RCC 7860 (cell line): ENCODE measurements around the gene LTC4S.
"Not testable (repeated sequence)": the region's sequence is repeated elsewhere in the genome, so short reads cannot be mapped to it uniquely, and the experiment has no call there.

Source experiments
- DNase-seq: peaks from one replicate; pipeline ENCODE4 v3.0.0-alpha.2; 2015; ENCODE audit warnings: low spot score
- FAIRE-seq: peaks from 2 replicates; lab custom pipeline; 2012; peaks lifted over from hg19 to GRCh38; lab: Jason Lieb, UNC

Gene LTC4S

GRCh38 chr5:179793468-179794139 lies at the start of gene LTC4S:
Gene LTC4S, plus strand, starts transcription at chr5:179793986. Its CDS starts 95 bp downstream, at chr5:179794081.
- DNase-seq (peak; percentile 42), FAIRE-seq (no peak)

GRCh38 chr5:179744106-179744505 lies 49.7 kb upstream of the LTC4S start:
- not testable (repeated sequence) for FAIRE-seq

GRCh38 chr5:179746872-179747271 lies 46.9 kb upstream of the LTC4S start:
- no peak for DNase-seq
- no peak for FAIRE-seq

More at GRCh38 chr5:179744106-179744505, 49.7 kb upstream of the LTC4S start:
- DNase-seq, result not testable (repeated sequence)

GRCh38 chr5:179747811-179748210 lies 46.0 kb upstream of the LTC4S start:
- DNase-seq (no peak), FAIRE-seq (no peak)

GRCh38 chr5:179749857-179750508 lies 43.8 kb upstream of the LTC4S start:
- DNase-seq (no peak), FAIRE-seq (no peak)

GRCh38 chr5:179753971-179754370 lies 39.8 kb upstream of the LTC4S start:
- DNase-seq, result no peak

GRCh38 chr5:179755022-179755421 lies 38.8 kb upstream of the LTC4S start:
- FAIRE-seq, result no peak

More at GRCh38 chr5:179753971-179754370, 39.8 kb upstream of the LTC4S start:
- no peak for FAIRE-seq

GRCh38 chr5:179758955-179759354 lies 34.8 kb upstream of the LTC4S start:
- DNase-seq (no peak), FAIRE-seq (no peak)

More at GRCh38 chr5:179755022-179755421, 38.8 kb upstream of the LTC4S start:
- DNase-seq, result no peak

- FAIRE-seq (no peak), DNase-seq (no peak)
Measured at GRCh38 chr5:179759581-179760551, 33.9 kb upstream of the LTC4S start.

GRCh38 chr5:179762079-179762780 lies 31.6 kb upstream of the LTC4S start:
- DNase-seq, result peak; percentile 19
- FAIRE-seq, result no peak

GRCh38 chr5:179762781-179763176 lies 31.0 kb upstream of the LTC4S start:
- FAIRE-seq (no peak), DNase-seq (no peak)

GRCh38 chr5:179763215-179763945 lies 30.4 kb upstream of the LTC4S start:
- peak; percentile 66 for DNase-seq
- peak; percentile 76 for FAIRE-seq

- FAIRE-seq (no peak), DNase-seq (no peak)
Measured at GRCh38 chr5:179764056-179764455, 29.7 kb upstream of the LTC4S start.

GRCh38 chr5:179765400-179765799 lies 28.4 kb upstream of the LTC4S start:
- FAIRE-seq (peak; percentile 83), DNase-seq (peak; percentile 83)

- DNase-seq (peak; percentile 56), FAIRE-seq (no peak)
Measured at GRCh38 chr5:179766021-179766725, 27.6 kb upstream of the LTC4S start.

- no peak for FAIRE-seq
- DNase-seq, result peak; percentile 10
Measured at GRCh38 chr5:179766726-179767455, 26.9 kb upstream of the LTC4S start.

GRCh38 chr5:179767496-179768100 lies 26.2 kb upstream of the LTC4S start:
- FAIRE-seq (no peak), DNase-seq (no peak)
